Uterus (tissue), 2 donors: Measurements from ENCODE around the gene ADRA2B.

Experiments used
- POLR2A ChIP-seq, 2 donors: fragments of 450-650 bp; IDR thresholded peaks; one replicate each; pipeline ENCODE4 v1.6.1; 2016; ENCODE audit warnings: antibody characterized with exemption in 2 of 2, mild to moderate bottlenecking in 1 of 2, moderate library complexity in 1 of 2
- TF ChIP-seq, protein P1 (sequence below), 4 experiments: fragments of 200-600 bp in 2 of 4; fragments of 450-650 bp in 2 of 4; sonication (generic) in 2 of 4; IDR thresholded peaks; one replicate each; pipeline ENCODE4 v1.5.1; 2016 to 2019; ENCODE audit warnings: antibody characterized with exemption in 4 of 4, mild to moderate bottlenecking in 2 of 4, moderate library complexity in 1 of 4

DNA sequence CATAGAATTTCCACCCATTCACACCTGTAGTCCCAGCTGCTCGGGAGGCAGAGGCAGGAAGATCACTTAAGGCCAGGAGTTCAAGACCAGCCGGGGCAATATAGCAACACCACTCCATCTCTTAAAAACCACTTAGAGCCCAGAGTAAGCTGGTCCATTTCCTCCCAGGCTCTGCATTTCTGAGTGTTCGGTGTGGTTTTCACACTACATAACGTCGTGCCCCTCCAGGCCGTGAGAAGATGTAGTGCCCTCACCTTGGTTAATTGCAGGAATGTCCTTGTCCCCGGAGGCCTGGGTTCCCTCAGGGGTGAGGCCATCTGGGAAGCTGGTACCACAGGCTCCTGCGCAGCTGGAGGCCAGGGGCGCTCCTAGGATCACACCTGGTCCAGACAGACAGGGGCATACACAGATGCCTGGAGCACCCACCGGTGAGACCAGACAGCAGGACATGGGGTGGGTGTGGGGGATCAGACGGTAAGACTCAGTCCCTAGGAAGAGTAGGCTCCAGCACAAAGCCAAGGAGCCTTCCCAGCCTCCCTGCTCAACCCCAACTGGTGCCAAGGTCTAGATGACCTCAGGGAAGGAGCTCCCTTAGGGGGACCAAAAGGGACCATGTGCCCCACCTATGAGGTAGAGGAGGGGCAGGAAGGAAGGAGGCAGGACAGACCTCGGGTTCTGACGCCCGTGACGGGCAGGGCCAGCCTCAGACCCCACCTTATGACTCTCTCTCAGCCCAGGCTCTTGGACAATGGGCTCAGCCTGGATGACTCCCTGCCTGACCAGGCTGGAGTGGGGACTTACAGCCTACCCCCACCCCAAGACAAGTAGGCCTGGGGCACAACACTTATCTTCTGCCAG lies 21.2 kb upstream of the ADRA2B start:
- TF ChIP-seq, protein P1, sequence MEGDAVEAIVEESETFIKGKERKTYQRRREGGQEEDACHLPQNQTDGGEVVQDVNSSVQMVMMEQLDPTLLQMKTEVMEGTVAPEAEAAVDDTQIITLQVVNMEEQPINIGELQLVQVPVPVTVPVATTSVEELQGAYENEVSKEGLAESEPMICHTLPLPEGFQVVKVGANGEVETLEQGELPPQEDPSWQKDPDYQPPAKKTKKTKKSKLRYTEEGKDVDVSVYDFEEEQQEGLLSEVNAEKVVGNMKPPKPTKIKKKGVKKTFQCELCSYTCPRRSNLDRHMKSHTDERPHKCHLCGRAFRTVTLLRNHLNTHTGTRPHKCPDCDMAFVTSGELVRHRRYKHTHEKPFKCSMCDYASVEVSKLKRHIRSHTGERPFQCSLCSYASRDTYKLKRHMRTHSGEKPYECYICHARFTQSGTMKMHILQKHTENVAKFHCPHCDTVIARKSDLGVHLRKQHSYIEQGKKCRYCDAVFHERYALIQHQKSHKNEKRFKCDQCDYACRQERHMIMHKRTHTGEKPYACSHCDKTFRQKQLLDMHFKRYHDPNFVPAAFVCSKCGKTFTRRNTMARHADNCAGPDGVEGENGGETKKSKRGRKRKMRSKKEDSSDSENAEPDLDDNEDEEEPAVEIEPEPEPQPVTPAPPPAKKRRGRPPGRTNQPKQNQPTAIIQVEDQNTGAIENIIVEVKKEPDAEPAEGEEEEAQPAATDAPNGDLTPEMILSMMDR (IDR thresholded peaks at IDR 0.05), result no peak
- no peak for TF ChIP-seq POLR2A (IDR thresholded peaks at IDR 0.05)
